ENCODE measurements around the gene CFAP54. TPM values are rescaled to one million over a fixed set of nuclear protein-coding genes. Genes with fewer than 3 reads are reported as not detected.

CFAP54 gene
- total RNA-seq, 1 experiment from 2014 or later, result 0.71 TPM

DNA sequence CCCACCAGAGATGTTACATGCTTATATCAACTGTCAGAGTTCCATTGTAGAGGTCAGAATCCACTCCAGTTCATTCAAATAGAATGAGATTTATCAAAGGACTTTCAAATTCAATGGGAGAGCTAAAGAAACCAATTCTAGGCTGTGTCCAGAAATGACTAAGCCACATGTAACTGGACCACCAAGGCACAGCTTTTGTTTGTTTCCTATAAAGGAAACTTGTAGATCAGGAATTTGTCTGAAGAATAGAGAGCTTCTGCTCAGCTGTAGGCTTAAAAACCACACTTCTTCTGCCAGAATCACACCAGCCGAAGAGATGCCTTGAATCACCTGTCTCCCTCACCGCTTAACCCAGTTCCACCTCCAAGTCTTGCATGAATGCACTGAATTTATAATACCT, 283.7 kb downstream of the CFAP54 start:
- TF ChIP-seq, protein P1, sequence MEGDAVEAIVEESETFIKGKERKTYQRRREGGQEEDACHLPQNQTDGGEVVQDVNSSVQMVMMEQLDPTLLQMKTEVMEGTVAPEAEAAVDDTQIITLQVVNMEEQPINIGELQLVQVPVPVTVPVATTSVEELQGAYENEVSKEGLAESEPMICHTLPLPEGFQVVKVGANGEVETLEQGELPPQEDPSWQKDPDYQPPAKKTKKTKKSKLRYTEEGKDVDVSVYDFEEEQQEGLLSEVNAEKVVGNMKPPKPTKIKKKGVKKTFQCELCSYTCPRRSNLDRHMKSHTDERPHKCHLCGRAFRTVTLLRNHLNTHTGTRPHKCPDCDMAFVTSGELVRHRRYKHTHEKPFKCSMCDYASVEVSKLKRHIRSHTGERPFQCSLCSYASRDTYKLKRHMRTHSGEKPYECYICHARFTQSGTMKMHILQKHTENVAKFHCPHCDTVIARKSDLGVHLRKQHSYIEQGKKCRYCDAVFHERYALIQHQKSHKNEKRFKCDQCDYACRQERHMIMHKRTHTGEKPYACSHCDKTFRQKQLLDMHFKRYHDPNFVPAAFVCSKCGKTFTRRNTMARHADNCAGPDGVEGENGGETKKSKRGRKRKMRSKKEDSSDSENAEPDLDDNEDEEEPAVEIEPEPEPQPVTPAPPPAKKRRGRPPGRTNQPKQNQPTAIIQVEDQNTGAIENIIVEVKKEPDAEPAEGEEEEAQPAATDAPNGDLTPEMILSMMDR (conservative IDR thresholded peaks at IDR 0.05; ENCODE audit: low read depth, low read length), result no peak
- TF ChIP-seq EZH2 (IDR thresholded peaks at IDR 0.05; ENCODE audit: borderline replicate concordance, low read depth, low read length, poor library complexity, severe bottlenecking), result no peak
- no peak overlapping the region for H3K4me3 ChIP-seq (ENCODE audit: low read depth, low read length, poor library complexity, severe bottlenecking)
- H3K4me1 ChIP-seq (ENCODE audit: insufficient read depth, low read length, poor library complexity, severe bottlenecking), result no peaks in the 10 kb centered on the region
- H3K27me3 ChIP-seq (replicated peaks; ENCODE audit: insufficient read depth, low read depth, low read length, poor library complexity), result no peaks in the 10 kb centered on the region
- POLR2A ChIA-PET (ENCODE audit: low non-redundant PET), result no interaction called here
- no peak for DNase-seq (ENCODE audit: low spot score)
- CTCF ChIA-PET, result no interaction called here
- no TSS peak for BruUV-seq (replicated peaks)
- H3K36me3 ChIP-seq (ENCODE audit: insufficient read depth, low read length, poor library complexity, severe bottlenecking), result no peaks in the 10 kb centered on the region
- no peak overlapping the region for H3K27ac ChIP-seq (ENCODE audit: low read depth, low read length, poor library complexity, severe bottlenecking)
- H3K9me3 ChIP-seq (ENCODE audit: low read depth, low read length, poor library complexity, severe bottlenecking), result no peaks in the 10 kb centered on the region
- intact Hi-C loops (cut with micrococcal nuclease; ENCODE audit: unreplicated experiment), result no loop called here

DNA sequence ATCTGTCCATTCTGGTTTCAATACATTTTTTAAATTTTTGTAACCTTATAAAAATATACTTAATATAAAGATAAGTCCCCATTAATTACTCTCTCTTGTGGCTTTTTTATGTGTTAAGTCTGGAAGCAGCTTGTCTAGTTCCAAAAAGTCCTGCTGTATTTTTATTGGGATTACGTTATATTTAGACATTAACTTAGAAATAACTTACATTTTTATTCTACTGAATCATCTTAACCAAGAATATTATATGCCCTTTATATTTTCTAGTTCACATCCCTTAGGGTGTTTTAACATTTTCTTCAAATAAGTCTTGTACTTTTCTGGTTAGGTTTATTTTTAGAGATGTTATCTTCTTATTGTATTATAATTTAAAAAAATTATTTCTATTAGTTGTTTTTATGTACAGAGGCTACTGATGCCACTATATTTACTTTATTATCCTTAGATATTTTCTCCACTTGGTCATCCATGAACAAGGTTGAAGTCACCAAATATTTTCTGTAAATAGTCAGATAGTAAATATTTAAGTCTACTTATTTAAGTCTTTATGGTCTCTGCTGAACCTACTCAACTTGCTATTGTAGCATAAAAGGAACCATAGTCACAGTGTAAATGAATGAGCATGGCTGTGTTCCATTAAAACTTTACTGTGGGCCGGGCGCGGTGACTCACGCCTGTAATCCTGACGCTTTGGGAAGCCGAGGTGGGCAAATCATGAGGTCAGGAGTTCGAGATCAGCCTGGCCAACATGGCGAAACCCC, 285.3 kb downstream of the CFAP54 start:
- ChIA-PET POLR2A (ENCODE audit: low non-redundant PET) (no interaction called here), CTCF (no interaction called here)
- H3K4me3 ChIP-seq (ENCODE audit: low read depth, low read length, poor library complexity, severe bottlenecking), result no peak overlapping the region
- no peak overlapping the region for H3K27ac ChIP-seq (ENCODE audit: low read depth, low read length, poor library complexity, severe bottlenecking)
- no peaks in the 10 kb centered on the region for H3K27me3 ChIP-seq (replicated peaks; ENCODE audit: insufficient read depth, low read depth, low read length, poor library complexity)
- no peaks in the 10 kb centered on the region for H3K36me3 ChIP-seq (ENCODE audit: insufficient read depth, low read length, poor library complexity, severe bottlenecking)
- TF ChIP-seq, protein P1 (conservative IDR thresholded peaks at IDR 0.05; ENCODE audit: low read depth, low read length), result no peak
- no peak for TF ChIP-seq EZH2 (IDR thresholded peaks at IDR 0.05; ENCODE audit: borderline replicate concordance, low read depth, low read length, poor library complexity, severe bottlenecking)
- no peak for DNase-seq (ENCODE audit: low spot score)
- H3K4me1 ChIP-seq (ENCODE audit: insufficient read depth, low read length, poor library complexity, severe bottlenecking), result no peaks in the 10 kb centered on the region
- intact Hi-C loops (cut with micrococcal nuclease; ENCODE audit: unreplicated experiment), result no loop called here
- BruUV-seq (replicated peaks), result no TSS peak
- no peaks in the 10 kb centered on the region for H3K9me3 ChIP-seq (ENCODE audit: low read depth, low read length, poor library complexity, severe bottlenecking)

DNA sequence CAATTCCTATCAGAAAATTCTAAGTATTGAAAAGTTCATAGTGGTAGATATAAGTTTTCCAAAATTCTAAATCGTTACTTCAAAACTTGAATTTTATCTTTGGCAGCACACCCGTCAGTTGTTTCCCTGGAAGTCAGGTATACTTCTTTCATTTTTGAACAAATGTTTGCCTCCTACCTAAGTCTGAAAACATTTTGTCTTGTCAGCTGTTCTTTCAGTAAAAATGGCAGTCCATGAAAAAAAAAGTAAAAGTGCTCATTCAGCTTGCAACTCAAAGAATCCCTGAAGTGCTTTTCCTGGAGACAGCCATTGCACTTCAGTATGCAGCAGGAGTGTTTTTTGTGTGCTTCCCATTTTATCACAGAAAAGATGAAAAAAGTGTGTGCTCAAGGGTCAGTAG, 287.5 kb downstream of the CFAP54 start:
- Histone ChIP-seq H3K9me3 (ENCODE audit: low read depth, low read length, poor library complexity, severe bottlenecking) (no peaks in the 10 kb centered on the region), H3K27ac (ENCODE audit: low read depth, low read length, poor library complexity, severe bottlenecking) (no peak overlapping the region), H3K27me3 (replicated peaks; ENCODE audit: insufficient read depth, low read depth, low read length, poor library complexity) (no peaks in the 10 kb centered on the region), H3K36me3 (ENCODE audit: insufficient read depth, low read length, poor library complexity, severe bottlenecking) (no peaks in the 10 kb centered on the region), H3K4me1 (ENCODE audit: insufficient read depth, low read length, poor library complexity, severe bottlenecking) (no peaks in the 10 kb centered on the region), H3K4me3 (ENCODE audit: low read depth, low read length, poor library complexity, severe bottlenecking) (no peak overlapping the region)
- intact Hi-C loops (cut with micrococcal nuclease; ENCODE audit: unreplicated experiment), result no loop called here
- POLR2A ChIA-PET (ENCODE audit: low non-redundant PET), result no interaction called here
- no peak for TF ChIP-seq EZH2 (IDR thresholded peaks at IDR 0.05; ENCODE audit: borderline replicate concordance, low read depth, low read length, poor library complexity, severe bottlenecking)
- TF ChIP-seq, protein P1 (conservative IDR thresholded peaks at IDR 0.05; ENCODE audit: low read depth, low read length), result no peak
- DNase-seq (ENCODE audit: low spot score), result no peak
- BruUV-seq (replicated peaks), result no TSS peak
- CTCF ChIA-PET, result no interaction called here

All from A673 (cell line).